Amygdala (tissue), 56 donors: Measurements from ENCODE around the gene VPS13D.

ENCODE experiments used
- DNase-seq, 56 donors: peaks; one replicate each; lab custom pipeline; 2025; lab: John Stamatoyannopoulos, UW

Gene VPS13D

GRCh38 chr1:12333036-12333785 is 103.4 kb downstream of the VPS13D start:
- DNase-seq: no peak

DNA sequence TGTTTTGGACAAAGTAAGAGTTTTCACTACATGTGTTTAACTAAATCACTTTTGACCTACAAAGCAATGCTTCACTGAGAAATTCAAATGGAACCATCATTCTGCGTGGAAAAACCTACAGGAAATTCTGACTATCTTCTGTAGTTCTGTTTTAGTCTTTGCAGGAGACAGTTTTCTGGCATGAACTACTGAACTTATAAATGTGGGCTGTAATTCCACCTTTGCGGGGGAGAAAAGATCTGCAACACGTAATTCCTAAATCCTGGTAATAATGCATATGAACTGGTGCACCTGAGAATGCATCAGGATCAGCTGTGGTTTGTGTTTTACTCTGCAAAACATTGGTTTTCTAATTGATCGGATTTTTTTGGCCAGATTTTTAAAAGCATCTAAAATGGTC is 106.0 kb downstream of the VPS13D start:
- DNase-seq: no peak

GRCh38 chr1:12336413-12336812 is 106.6 kb downstream of the VPS13D start:
- DNase-seq: no peak

- no peak for DNase-seq
Measured at GRCh38 chr1:12338017-12338416, 108.2 kb downstream of the VPS13D start.

DNA sequence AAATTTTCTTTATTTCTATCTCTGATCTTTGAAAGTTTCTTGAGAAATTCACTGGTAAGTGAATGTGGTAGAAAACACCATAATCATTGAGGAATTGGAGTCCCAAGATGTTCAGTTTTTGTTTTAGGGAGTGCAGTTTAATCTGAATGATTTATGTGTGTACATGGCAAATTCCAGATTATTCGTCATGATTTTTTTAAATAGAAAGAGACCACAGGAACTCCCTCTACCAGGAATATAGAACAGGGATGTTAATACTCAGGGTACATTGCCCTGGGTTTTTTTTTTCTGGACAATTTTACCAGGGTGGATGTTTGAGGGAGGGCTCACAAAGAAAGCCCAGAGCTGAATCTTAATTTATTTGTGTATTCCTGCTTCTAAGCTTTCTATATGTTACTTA is 109.0 kb downstream of the VPS13D start:
- no peak for DNase-seq

DNA sequence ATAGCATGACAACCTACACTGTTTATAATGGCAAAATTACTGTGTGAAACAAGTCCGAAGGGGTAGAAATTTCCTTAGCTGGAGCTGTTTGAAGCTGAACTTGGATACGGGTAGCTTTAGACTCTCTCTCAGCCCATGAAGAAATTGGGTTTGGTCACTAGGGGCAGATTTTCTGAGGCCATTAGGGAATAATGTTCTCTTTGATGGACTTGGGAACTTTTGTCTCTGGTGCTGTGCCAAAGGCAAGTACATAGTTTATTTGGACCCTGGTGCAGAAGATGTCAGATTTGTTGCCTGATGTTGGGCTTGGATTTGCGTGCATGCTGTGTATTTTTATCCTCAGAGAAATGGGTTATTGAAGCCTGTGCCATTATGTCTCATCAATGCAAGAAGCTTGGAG is 109.6 kb downstream of the VPS13D start:
- DNase-seq: peak in 2 of 56 donors; percentile 10 to 14

DNA sequence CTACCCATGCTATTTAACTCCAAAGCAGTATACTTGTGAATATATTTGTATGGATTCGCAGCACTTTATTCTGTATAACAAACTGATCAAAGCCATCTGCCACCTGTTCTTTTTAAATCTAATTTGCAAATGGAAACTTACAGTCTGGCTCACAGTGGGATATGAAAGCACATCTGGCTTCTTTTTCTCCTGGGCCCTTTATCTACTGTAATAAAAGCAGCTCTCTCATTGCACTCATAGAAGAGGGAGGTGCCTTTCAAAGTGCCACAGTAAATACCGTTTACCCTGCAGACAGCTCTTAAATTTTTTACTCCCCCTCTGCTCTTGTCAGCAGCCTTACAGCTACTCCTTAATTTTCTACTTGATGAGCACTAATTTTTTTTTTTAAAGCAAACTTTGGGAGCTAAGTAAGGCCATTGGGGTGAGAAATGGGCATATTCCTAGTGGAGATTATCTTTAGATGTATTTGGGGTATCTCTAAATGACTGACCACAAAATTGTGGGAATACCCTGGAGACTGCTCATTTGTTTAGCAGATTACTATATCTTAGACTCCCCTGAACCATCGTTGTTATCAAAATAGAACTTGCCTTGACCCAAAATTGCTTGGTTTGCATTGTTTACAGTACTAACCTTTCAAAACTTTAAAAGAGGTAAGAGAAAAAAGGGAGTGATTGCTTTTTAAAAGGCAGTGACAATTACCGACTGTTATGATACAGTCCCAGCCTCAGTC is 110.1 kb downstream of the VPS13D start:
- no peak for DNase-seq

DNA sequence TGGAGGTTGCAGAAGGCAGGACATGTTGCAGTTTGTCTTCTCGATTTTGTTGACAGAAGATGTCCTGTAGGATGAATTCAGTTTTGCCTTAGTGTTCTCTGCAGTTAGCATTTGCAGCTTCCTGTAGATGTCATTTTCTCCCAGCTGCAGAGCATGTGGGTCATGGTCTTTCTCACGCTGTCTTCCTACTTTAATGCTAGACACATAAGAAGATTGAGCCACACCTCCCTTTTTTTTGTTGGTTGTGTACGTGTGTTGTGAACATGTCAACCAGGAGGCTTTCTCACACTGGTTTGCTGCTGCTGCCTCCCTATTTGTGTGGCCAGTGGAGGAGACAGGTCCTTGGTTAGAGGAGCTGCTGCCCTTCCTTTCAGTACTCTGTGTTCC is 110.7 kb downstream of the VPS13D start:
- DNase-seq: no peak

GRCh38 chr1:12341667-12342066 is 111.8 kb downstream of the VPS13D start:
- no peak for DNase-seq

GRCh38 chr1:12342401-12343003 is 112.7 kb downstream of the VPS13D start:
- no peak for DNase-seq

DNA sequence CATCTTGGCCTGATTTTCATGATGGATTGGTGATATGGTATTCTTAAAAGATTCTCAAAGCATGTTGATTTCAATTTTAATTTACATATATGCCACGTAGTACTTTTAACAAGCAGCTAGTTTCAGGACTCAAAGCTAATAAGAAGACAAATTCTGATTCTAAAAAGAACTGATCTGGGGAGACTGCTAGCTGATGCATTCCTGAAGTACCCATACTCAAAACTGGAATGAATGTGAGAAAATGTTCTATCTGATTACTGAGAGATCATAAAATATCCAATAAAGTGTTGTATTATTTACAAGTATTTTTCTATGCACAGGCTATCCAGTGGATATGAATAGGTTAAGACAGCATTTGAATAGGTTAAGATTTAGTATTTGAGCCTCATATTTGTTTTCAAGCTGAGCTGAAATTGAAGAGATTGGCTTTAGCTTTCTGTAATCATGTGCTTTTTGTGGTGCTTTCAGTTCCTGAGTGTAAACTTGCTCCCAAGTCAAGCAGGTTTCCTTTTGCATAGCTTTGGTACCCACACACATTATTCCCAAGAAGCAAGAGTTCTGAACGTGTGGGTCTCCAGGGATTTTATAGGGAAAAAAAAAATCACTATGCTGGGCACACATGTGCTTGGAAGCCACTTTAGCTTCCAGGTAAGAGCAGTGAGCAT is 114.1 kb downstream of the VPS13D start:
- DNase-seq: no peak

- DNase-seq: peak in 35 of 56 donors; percentile 5 to 70 (median 34)
Measured at GRCh38 chr1:12344596-12345349, 114.9 kb downstream of the VPS13D start.

DNA sequence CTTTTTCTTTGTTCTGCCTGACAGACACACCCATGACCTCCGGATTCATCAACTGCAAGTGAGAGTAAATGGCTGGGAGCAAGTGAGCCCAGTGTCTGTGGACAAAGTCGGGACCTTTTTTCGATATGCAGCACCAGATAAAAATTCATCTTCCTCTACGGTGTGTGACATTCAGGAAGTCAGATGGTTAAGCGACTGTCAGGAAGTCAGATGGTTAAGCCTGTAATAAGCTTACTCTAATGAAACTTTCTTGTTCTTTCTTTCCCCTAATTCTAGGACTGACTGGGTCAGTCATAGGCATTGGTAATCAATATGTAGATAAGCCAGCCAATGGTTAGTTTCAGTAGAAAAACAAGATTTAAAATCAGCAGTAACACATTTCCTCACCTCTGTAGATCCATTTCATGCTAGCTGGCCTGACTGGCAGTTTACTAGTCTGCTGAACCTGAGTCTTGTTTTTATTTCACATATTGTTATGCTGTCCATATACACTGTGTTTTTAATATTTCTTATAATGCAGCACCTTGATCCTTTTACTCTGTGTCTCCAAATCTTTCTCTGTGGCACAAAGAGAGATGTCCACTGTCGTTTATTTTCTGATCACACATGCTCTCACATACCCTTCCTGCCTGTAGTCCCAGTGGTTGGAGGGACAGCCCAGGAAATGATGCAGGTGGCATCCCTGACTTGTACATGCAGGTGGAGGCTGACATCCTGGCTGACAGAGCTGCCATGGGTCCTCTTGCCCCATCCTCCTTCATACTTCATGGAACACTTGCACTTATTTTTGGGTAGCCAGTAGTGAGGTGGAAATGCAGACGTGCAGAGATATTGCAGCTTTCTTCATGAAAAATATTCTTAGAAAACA is 115.8 kb downstream of the VPS13D start:
- no peak for DNase-seq

- DNase-seq: no peak
Measured at GRCh38 chr1:12346483-12347151, 116.8 kb downstream of the VPS13D start.

- DNase-seq: no peak
Measured at GRCh38 chr1:12348113-12348512, 118.3 kb downstream of the VPS13D start.

GRCh38 chr1:12353981-12354380 is 124.2 kb downstream of the VPS13D start:
- no peak for DNase-seq

- no peak for DNase-seq
Measured at GRCh38 chr1:12356004-12356890, 126.4 kb downstream of the VPS13D start.

GRCh38 chr1:12358499-12358898 is 128.7 kb downstream of the VPS13D start:
- no peak for DNase-seq
